ENCODE measurements around the gene TIA1.
"Not testable (repeated sequence)": the region's sequence is repeated elsewhere in the genome, so short reads cannot be mapped to it uniquely, and the experiment has no call there.

Gene TIA1

GRCh38 chr2:70248181-70248847 is at the start of gene TIA1:
TSS of gene TIA1 (minus strand) at chr2:70248628. CDS start at chr2:70248430, 198 bp downstream.
- in situ Hi-C loops (cut with MboI; ENCODE audit: low sequenced_read_pairs) = no loop called here

GRCh38 chr2:70297828-70298227 is 49.4 kb upstream of the TIA1 start:
- in situ Hi-C loops (cut with MboI; ENCODE audit: low sequenced_read_pairs) = not testable (repeated sequence)

GRCh38 chr2:70283500-70284191 is 35.2 kb upstream of the TIA1 start:
- in situ Hi-C loops (cut with MboI; ENCODE audit: low sequenced_read_pairs) = no loop called here

GRCh38 chr2:70282439-70282838 is 34.0 kb upstream of the TIA1 start:
- in situ Hi-C loops (cut with MboI; ENCODE audit: low sequenced_read_pairs) = no loop called here

- in situ Hi-C loops (cut with MboI; ENCODE audit: low sequenced_read_pairs) = no loop called here
Observed at GRCh38 chr2:70280242-70280798, 31.9 kb upstream of the TIA1 start.

- in situ Hi-C loops (cut with MboI; ENCODE audit: low sequenced_read_pairs) = no loop called here
Observed at GRCh38 chr2:70270323-70270722, 21.9 kb upstream of the TIA1 start.

GRCh38 chr2:70269422-70270302 is 21.2 kb upstream of the TIA1 start:
- in situ Hi-C loops (cut with MboI; ENCODE audit: low sequenced_read_pairs) = not testable (repeated sequence)

GRCh38 chr2:70266925-70267324 is 18.5 kb upstream of the TIA1 start:
- in situ Hi-C loops (cut with MboI; ENCODE audit: low sequenced_read_pairs) = not testable (repeated sequence)

GRCh38 chr2:70261501-70261900 is 13.1 kb upstream of the TIA1 start:
- in situ Hi-C loops (cut with MboI; ENCODE audit: low sequenced_read_pairs) = no loop called here

GRCh38 chr2:70258532-70258875 is 10.1 kb upstream of the TIA1 start:
- in situ Hi-C loops (cut with MboI; ENCODE audit: low sequenced_read_pairs) = no loop called here

- in situ Hi-C loops (cut with MboI; ENCODE audit: low sequenced_read_pairs) = no loop called here
Observed at GRCh38 chr2:70255637-70256314, 7.3 kb upstream of the TIA1 start.

- in situ Hi-C loops (cut with MboI; ENCODE audit: low sequenced_read_pairs) = no loop called here
Observed at GRCh38 chr2:70250434-70250833, 2.0 kb upstream of the TIA1 start.

- in situ Hi-C loops (cut with MboI; ENCODE audit: low sequenced_read_pairs) = no loop called here
Observed at GRCh38 chr2:70247364-70248180, 856 bp downstream of the TIA1 start.

- in situ Hi-C loops (cut with MboI; ENCODE audit: low sequenced_read_pairs) = no loop called here
Observed at GRCh38 chr2:70243806-70244584, 4.4 kb downstream of the TIA1 start.

- in situ Hi-C loops (cut with MboI; ENCODE audit: low sequenced_read_pairs) = no loop called here
Observed at GRCh38 chr2:70242552-70242951, 5.9 kb downstream of the TIA1 start.

- in situ Hi-C loops (cut with MboI; ENCODE audit: low sequenced_read_pairs) = no loop called here
Observed at GRCh38 chr2:70241340-70241739, 7.1 kb downstream of the TIA1 start.

GRCh38 chr2:70240599-70240998 is 7.8 kb downstream of the TIA1 start:
- in situ Hi-C loops (cut with MboI; ENCODE audit: low sequenced_read_pairs) = no loop called here

GRCh38 chr2:70233926-70234325 is 14.5 kb downstream of the TIA1 start:
- in situ Hi-C loops (cut with MboI; ENCODE audit: low sequenced_read_pairs) = no loop called here

- in situ Hi-C loops (cut with MboI; ENCODE audit: low sequenced_read_pairs) = no loop called here
Observed at GRCh38 chr2:70226781-70227180, 21.6 kb downstream of the TIA1 start.
